GM19351 (cell line): ENCODE results near the gene CENPVL3.
A peak's percentile ranks its signal among the peaks of the same experiment; 100 is the strongest.
"Not testable (repeated sequence)": the region's sequence is repeated elsewhere in the genome, so short reads cannot be mapped to it uniquely, and the experiment has no call there.

Experiments used
- ATAC-seq: cut with Tn5 transposase; IDR thresholded peaks from one replicate; pipeline ENCODE4 v1.9.1; 2021; ENCODE audit warnings: mild to moderate bottlenecking, moderate library complexity; ENCODE audit not compliant: unreplicated experiment

CENPVL3 gene

GRCh38 chrX:51618241-51619155, at the start of gene CENPVL3:
CENPVL3 (minus strand) TSS chrX:51618912; CDS start chrX:51618873, 39 bp downstream.
- ATAC-seq: not testable (repeated sequence)

- ATAC-seq: no peak
Observed at GRCh38 chrX:51665981-51666380, 47.3 kb upstream of the CENPVL3 start.

GRCh38 chrX:51643377-51643776, 24.7 kb upstream of the CENPVL3 start:
- no peak for ATAC-seq

GRCh38 chrX:51641421-51642021, 22.8 kb upstream of the CENPVL3 start:
- ATAC-seq: no peak

GRCh38 chrX:51636511-51636910, 17.8 kb upstream of the CENPVL3 start:
- ATAC-seq: not testable (repeated sequence)

GRCh38 chrX:51614353-51615012, 4.2 kb downstream of the CENPVL3 start:
- peak; percentile 61 for ATAC-seq

- no peak for ATAC-seq
Observed at GRCh38 chrX:51608766-51609165, 9.9 kb downstream of the CENPVL3 start.

GRCh38 chrX:51608126-51608525, 10.6 kb downstream of the CENPVL3 start:
- no peak for ATAC-seq

- no peak for ATAC-seq
Observed at GRCh38 chrX:51606446-51606845, 12.3 kb downstream of the CENPVL3 start.

- ATAC-seq: no peak
Observed at GRCh38 chrX:51598899-51599298, 19.8 kb downstream of the CENPVL3 start.

GRCh38 chrX:51571874-51572273, 46.8 kb downstream of the CENPVL3 start:
- ATAC-seq: no peak

- no peak for ATAC-seq
Observed at GRCh38 chrX:51569561-51569960, 49.2 kb downstream of the CENPVL3 start.

- ATAC-seq: no peak
Observed at GRCh38 chrX:51568586-51568985, 50.1 kb downstream of the CENPVL3 start.
